Neural progenitor cell (in vitro differentiated cells): Measurements from ENCODE around the gene CCNB1IP1. TPM values are rescaled to one million over a fixed set of nuclear protein-coding genes. Genes with fewer than 3 reads are reported as not detected.
"Not testable (repeated sequence)": the region's sequence is repeated elsewhere in the genome, so short reads cannot be mapped to it uniquely, and the experiment has no call there.

ENCODE experiments used
- DNase-seq: peaks from one replicate; pipeline ENCODE4 v3.0.0-alpha.2; 2016; ENCODE audit warnings: low spot score
- H2AFZ ChIP-seq: fragments of 200-600 bp; sonication (generic); replicated peaks from 2 replicates; pipeline ENCODE4 v1.6.1; 2016; ENCODE audit warnings: antibody characterized with exemption
- H3F3A ChIP-seq: fragments of 200-600 bp; sonication (generic); 2 replicates; pipeline ENCODE4 v1.6.1; 2016; ENCODE audit warnings: antibody characterized with exemption, low read depth
- H3K27ac ChIP-seq: fragments of 200-600 bp; sonication (generic); 2 replicates; pipeline ENCODE4 v1.5.1; 2016; ENCODE audit warnings: mild to moderate bottlenecking
- H3K27me3 ChIP-seq: fragments of 200-600 bp; sonication (generic); 2 replicates; pipeline ENCODE4 v1.6.1; 2016; ENCODE audit warnings: mild to moderate bottlenecking, moderate library complexity
- H3K36me3 ChIP-seq: fragments of 200-600 bp; sonication (generic); 2 replicates; pipeline ENCODE4 v1.5.1; 2016
- H3K4me1 ChIP-seq: fragments of 200-600 bp; sonication (generic); 2 replicates; pipeline ENCODE4 v1.6.1; 2016; ENCODE audit warnings: mixed run types
- H3K4me2 ChIP-seq: fragments of 200-600 bp; sonication (generic); 2 replicates; pipeline ENCODE4 v1.6.1; 2016
- H3K4me3 ChIP-seq: fragments of 200-600 bp; sonication (generic); 2 replicates; pipeline ENCODE4 v1.5.1; 2016
- H3K79me2 ChIP-seq: fragments of 200-600 bp; sonication (generic); 2 replicates; pipeline ENCODE4 v1.6.1; 2016; ENCODE audit warnings: low read depth
- H3K9ac ChIP-seq: fragments of 200-600 bp; sonication (generic); 2 replicates; pipeline ENCODE4 v1.6.1; 2016
- H3K9me3 ChIP-seq: fragments of 200-600 bp; sonication (generic); 2 replicates; pipeline ENCODE4 v1.5.1; 2016; ENCODE audit warnings: low read depth
- H4K20me1 ChIP-seq: fragments of 200-600 bp; sonication (generic); 2 replicates; pipeline ENCODE4 v1.6.1; 2016; ENCODE audit warnings: low read depth
- H3K27ac Mint-ChIP-seq: 3 replicates; pipeline ENCODE4 v1.8.0; 2021; ENCODE audit warnings: mixed read lengths
- H3K27me3 Mint-ChIP-seq: 2 replicates; pipeline ENCODE4 v1.8.0; 2022; ENCODE audit warnings: low read depth, mild to moderate bottlenecking, inconsistent platforms, moderate library complexity, mixed read lengths; ENCODE audit not compliant: insufficient read depth
- H3K36me3 Mint-ChIP-seq: 3 replicates; pipeline ENCODE4 v1.8.0; 2021; ENCODE audit warnings: mixed read lengths
- H3K4me1 Mint-ChIP-seq: 3 replicates; pipeline ENCODE4 v1.8.0; 2021; ENCODE audit warnings: mixed read lengths
- H3K4me3 Mint-ChIP-seq: 3 replicates; pipeline ENCODE4 v1.8.0; 2021; ENCODE audit warnings: mild to moderate bottlenecking, moderate library complexity, mixed read lengths
- H3K9me3 Mint-ChIP-seq: 3 replicates; pipeline ENCODE4 v1.8.0; 2020; ENCODE audit warnings: mixed read lengths
- EZH2 ChIP-seq: fragments of 200-600 bp; sonication (generic); IDR thresholded peaks from 2 replicates; pipeline ENCODE4 v1.6.1; 2017; ENCODE audit warnings: antibody characterized with exemption, mild to moderate bottlenecking, moderate library complexity
- EZH2phosphoT487 ChIP-seq: fragments of 200-600 bp; sonication (generic); IDR thresholded peaks from 2 replicates; pipeline ENCODE4 v1.6.1; 2017; ENCODE audit warnings: antibody characterized with exemption
- total RNA-seq: library from RNA; depleted of rRNA; stranded (reverse); fragments of >200 nt; gene quantifications from 2 replicates; pipeline ENCODE4 v1.2.3, GENCODE V29; 2015; ENCODE audit warnings: low replicate concordance
- TF ChIP-seq, protein P1 (sequence below): fragments of 200-600 bp; sonication (generic); IDR thresholded peaks from 2 replicates; pipeline ENCODE4 v1.5.1; 2017; ENCODE audit warnings: antibody characterized with exemption, mild to moderate bottlenecking

CCNB1IP1 gene
- total RNA-seq, 1 donor from 2014 or later = 279 TPM

GRCh38 chr14:20295067-20295466 is 38.0 kb downstream of the CCNB1IP1 start:
- Histone ChIP-seq H3K27me3 (no peaks in the 10 kb centered on the region), H3K4me3 (no peak overlapping the region), H3K36me3 (no peaks in the 10 kb centered on the region), H3K79me2 (no peaks in the 10 kb centered on the region), H3F3A (no peaks in the 10 kb centered on the region), H3K9me3 (no peaks in the 10 kb centered on the region), H3K27ac (no peak overlapping the region), H3K9ac (no peak overlapping the region), H2AFZ (no peak overlapping the region), H3K4me1 (no peaks in the 10 kb centered on the region), H4K20me1 (no peaks in the 10 kb centered on the region), H3K4me2 (no peak overlapping the region)
- H3K9me3 Mint-ChIP-seq = no peaks in the 10 kb centered on the region
- H3K27ac Mint-ChIP-seq = no peak overlapping the region
- no peak for DNase-seq
- peaks cover 3% of the 10 kb centered on the region for H3K27me3 Mint-ChIP-seq
- no peak for TF ChIP-seq EZH2
- TF ChIP-seq, protein P1, sequence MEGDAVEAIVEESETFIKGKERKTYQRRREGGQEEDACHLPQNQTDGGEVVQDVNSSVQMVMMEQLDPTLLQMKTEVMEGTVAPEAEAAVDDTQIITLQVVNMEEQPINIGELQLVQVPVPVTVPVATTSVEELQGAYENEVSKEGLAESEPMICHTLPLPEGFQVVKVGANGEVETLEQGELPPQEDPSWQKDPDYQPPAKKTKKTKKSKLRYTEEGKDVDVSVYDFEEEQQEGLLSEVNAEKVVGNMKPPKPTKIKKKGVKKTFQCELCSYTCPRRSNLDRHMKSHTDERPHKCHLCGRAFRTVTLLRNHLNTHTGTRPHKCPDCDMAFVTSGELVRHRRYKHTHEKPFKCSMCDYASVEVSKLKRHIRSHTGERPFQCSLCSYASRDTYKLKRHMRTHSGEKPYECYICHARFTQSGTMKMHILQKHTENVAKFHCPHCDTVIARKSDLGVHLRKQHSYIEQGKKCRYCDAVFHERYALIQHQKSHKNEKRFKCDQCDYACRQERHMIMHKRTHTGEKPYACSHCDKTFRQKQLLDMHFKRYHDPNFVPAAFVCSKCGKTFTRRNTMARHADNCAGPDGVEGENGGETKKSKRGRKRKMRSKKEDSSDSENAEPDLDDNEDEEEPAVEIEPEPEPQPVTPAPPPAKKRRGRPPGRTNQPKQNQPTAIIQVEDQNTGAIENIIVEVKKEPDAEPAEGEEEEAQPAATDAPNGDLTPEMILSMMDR = no peak
- no peak for TF ChIP-seq EZH2phosphoT487
- no peak overlapping the region for H3K4me3 Mint-ChIP-seq
- peaks cover under 1% of the 10 kb centered on the region for H3K4me1 Mint-ChIP-seq
- peaks cover 37% of the 10 kb centered on the region for H3K36me3 Mint-ChIP-seq

- TF ChIP-seq EZH2phosphoT487 (no peak), EZH2 (no peak)
- TF ChIP-seq, protein P1 = no peak
- Mint-ChIP-seq H3K27me3 (peaks cover 3% of the 10 kb centered on the region), H3K9me3 (no peaks in the 10 kb centered on the region), H3K4me1 (peaks cover 5% of the 10 kb centered on the region), H3K27ac (no peak overlapping the region), H3K36me3 (peaks cover 37% of the 10 kb centered on the region), H3K4me3 (no peak overlapping the region)
- Histone ChIP-seq H3K27me3 (no peaks in the 10 kb centered on the region), H3K4me3 (no peak overlapping the region), H3K79me2 (no peaks in the 10 kb centered on the region), H3K4me1 (no peaks in the 10 kb centered on the region), H4K20me1 (no peaks in the 10 kb centered on the region), H3K9me3 (no peaks in the 10 kb centered on the region), H3F3A (no peaks in the 10 kb centered on the region), H3K4me2 (no peak overlapping the region), H3K9ac (no peak overlapping the region), H3K36me3 (no peaks in the 10 kb centered on the region), H3K27ac (no peak overlapping the region), H2AFZ (no peak overlapping the region)
- no peak for DNase-seq
These were observed 38.4 kb downstream of the CCNB1IP1 start for GRCh38 chr14:20294636-20295035.

- H3K4me1 Mint-ChIP-seq = not testable (repeated sequence)
These were observed 51.1 kb downstream of the CCNB1IP1 start for GRCh38 chr14:20281998-20282397.

GRCh38 chr14:20280265-20280664 is 52.8 kb downstream of the CCNB1IP1 start:
- H3K27ac ChIP-seq, H3K79me2 ChIP-seq, H3K27me3 ChIP-seq, H3K4me2 ChIP-seq, H3K9ac ChIP-seq, H3K36me3 ChIP-seq, H4K20me1 ChIP-seq, H3K27me3 Mint-ChIP-seq, H3K9me3 ChIP-seq, H3K4me1 Mint-ChIP-seq, H3F3A ChIP-seq, H3K4me3 Mint-ChIP-seq, DNase-seq, H3K4me3 ChIP-seq, H3K4me1 ChIP-seq, H3K27ac Mint-ChIP-seq, H2AFZ ChIP-seq: not testable (repeated sequence)
- Mint-ChIP-seq H3K9me3 (peaks cover 16% of the 10 kb centered on the region), H3K36me3 (peaks cover 40% of the 10 kb centered on the region)

More at GRCh38 chr14:20281998-20282397, 51.1 kb downstream of the CCNB1IP1 start:
- H3K4me3 Mint-ChIP-seq, H3K27ac ChIP-seq, H3K79me2 ChIP-seq, H3K27me3 ChIP-seq, H3F3A ChIP-seq, DNase-seq, H3K9me3 ChIP-seq, H3K36me3 ChIP-seq, H3K4me1 ChIP-seq, H3K27ac Mint-ChIP-seq, H3K4me3 ChIP-seq, H3K27me3 Mint-ChIP-seq, H3K4me2 ChIP-seq, H2AFZ ChIP-seq, H3K9ac ChIP-seq, H4K20me1 ChIP-seq: not testable (repeated sequence)
- peaks cover 48% of the 10 kb centered on the region for H3K36me3 Mint-ChIP-seq
- H3K9me3 Mint-ChIP-seq = peaks cover 10% of the 10 kb centered on the region
